Endodermal cell (in vitro differentiated cells): ENCODE data around the gene UROS. TPM values are rescaled to one million over a fixed set of nuclear protein-coding genes. Genes with fewer than 3 reads are reported as not detected.
A peak's percentile ranks its signal among the peaks of the same experiment; 100 is the strongest.

ENCODE experiments used
- DNase-seq: peaks from one replicate; pipeline ENCODE4 v3.0.0-alpha.2; 2017
- H3K27ac ChIP-seq: 2 replicates; pipeline ENCODE4 v1.5.1; 2013; ENCODE audit warnings: mild to moderate bottlenecking, low read depth, low read length, moderate library complexity
- H3K27me3 ChIP-seq: 2 replicates; pipeline ENCODE4 v1.6.1; 2013; ENCODE audit warnings: mild to moderate bottlenecking, low read length, moderate library complexity; ENCODE audit not compliant: insufficient read depth, control insufficient read depth, poor library complexity, severe bottlenecking
- H3K36me3 ChIP-seq: 2 replicates; pipeline ENCODE4 v1.7.0; 2013; ENCODE audit warnings: mild to moderate bottlenecking, low read length, moderate library complexity; ENCODE audit not compliant: control insufficient read depth, insufficient read depth
- H3K4me1 ChIP-seq: one replicate; pipeline ENCODE4 v1.7.0; 2013; ENCODE audit warnings: low read length; ENCODE audit not compliant: control insufficient read depth, insufficient read depth
- H3K4me3 ChIP-seq: 2 replicates; pipeline ENCODE4 v1.5.1; 2013; ENCODE audit warnings: mild to moderate bottlenecking, low read length, moderate library complexity
- H3K9ac ChIP-seq: 2 replicates; pipeline ENCODE4 v1.6.1; 2013; ENCODE audit warnings: mild to moderate bottlenecking, low read length, moderate library complexity; ENCODE audit not compliant: poor library complexity, severe bottlenecking; ENCODE audit errors: extremely low read depth
- H3K9me3 ChIP-seq: 2 replicates; pipeline ENCODE4 v1.6.1; 2013; ENCODE audit warnings: mild to moderate bottlenecking, low read length, moderate library complexity; ENCODE audit not compliant: control insufficient read depth
- H3K27ac Mint-ChIP-seq: 2 replicates; pipeline ENCODE4 v1.8.0; 2020; ENCODE audit warnings: mixed read lengths
- H3K27me3 Mint-ChIP-seq: 2 replicates; pipeline ENCODE4 v1.8.0; 2021; ENCODE audit warnings: mild to moderate bottlenecking, mixed read lengths; ENCODE audit not compliant: insufficient read depth
- H3K36me3 Mint-ChIP-seq: 2 replicates; pipeline ENCODE4 v1.8.0; 2020; ENCODE audit warnings: low read depth, mixed read lengths
- H3K4me1 Mint-ChIP-seq: 2 replicates; pipeline ENCODE4 v1.8.0; 2020; ENCODE audit warnings: mixed read lengths
- H3K4me3 Mint-ChIP-seq: 2 replicates; pipeline ENCODE4 v1.8.0; 2020; ENCODE audit warnings: mild to moderate bottlenecking, moderate library complexity, mixed read lengths
- H3K9me3 Mint-ChIP-seq: 2 replicates; pipeline ENCODE4 v1.8.0; 2020; ENCODE audit warnings: mild to moderate bottlenecking, mixed read lengths
- WGBS, 2 experiments: methylation state at CpG; one replicate each; pipeline versions ENCODE4 v1.1.5 to v1.1.7; 2013; ENCODE audit warnings: missing lambda C conversion rate in 2 of 2, mixed read lengths in 1 of 2; ENCODE audit not compliant: insufficient coverage in 1 of 2, insufficient read length in 1 of 2; 5-methylcytosine and 5-hydroxymethylcytosine counted together
- total RNA-seq, 2 donors: library from RNA; stranded (reverse); fragmentation: NEBNext Ultra II Directional in 1 of 2; extraction: Animal tissue kit (Norgen Biotek cat#: 25700) in 1 of 2; gene quantifications; 2 replicates in 1 of 2; 3 replicates in 1 of 2; pipeline ENCODE4 v1.2.1, GENCODE V29; 2021
- TF ChIP-seq, protein P1 (sequence below): fragments of 200-600 bp; sonication (generic); conservative IDR thresholded peaks from 2 replicates; pipeline ENCODE4 v1.5.0; 2021; ENCODE audit warnings: antibody characterized with exemption, mild to moderate bottlenecking

UROS gene
- total RNA-seq, 2 donors from 2014 or later = 49.2 to 69.4 TPM

DNA sequence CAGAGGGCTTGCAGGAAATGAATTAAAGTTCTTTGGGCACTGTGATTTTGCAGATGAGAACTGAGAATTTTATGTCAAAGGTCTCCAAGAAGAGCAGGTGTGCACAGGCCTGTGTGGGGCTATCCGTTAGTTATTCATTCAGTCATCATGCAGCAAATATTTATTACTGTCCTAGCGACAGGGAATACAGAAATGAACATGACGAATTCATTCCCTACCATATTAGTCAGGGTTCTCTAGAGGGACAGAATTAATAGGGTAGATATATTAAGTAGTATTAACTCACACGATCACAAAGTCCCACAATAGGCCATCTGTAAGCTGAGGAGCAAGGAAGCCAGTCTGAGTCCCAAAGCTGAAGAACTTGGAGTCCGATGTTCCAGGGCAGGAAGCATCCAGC lies 44.5 kb downstream of the UROS start:
- H3K27ac Mint-ChIP-seq = no peak overlapping the region
- H3K4me3 Mint-ChIP-seq = no peak overlapping the region
- no peaks in the 10 kb centered on the region for H3K27me3 ChIP-seq
- no peaks in the 10 kb centered on the region for H3K36me3 Mint-ChIP-seq
- no peaks in the 10 kb centered on the region for H3K36me3 ChIP-seq
- H3K4me3 ChIP-seq = no peak overlapping the region
- H3K27me3 Mint-ChIP-seq = peaks cover 3% of the 10 kb centered on the region
- H3K4me1 ChIP-seq = no peaks in the 10 kb centered on the region
- H3K9me3 ChIP-seq = peaks cover 8% of the 10 kb centered on the region
- DNase-seq = no peak
- TF ChIP-seq, protein P1, sequence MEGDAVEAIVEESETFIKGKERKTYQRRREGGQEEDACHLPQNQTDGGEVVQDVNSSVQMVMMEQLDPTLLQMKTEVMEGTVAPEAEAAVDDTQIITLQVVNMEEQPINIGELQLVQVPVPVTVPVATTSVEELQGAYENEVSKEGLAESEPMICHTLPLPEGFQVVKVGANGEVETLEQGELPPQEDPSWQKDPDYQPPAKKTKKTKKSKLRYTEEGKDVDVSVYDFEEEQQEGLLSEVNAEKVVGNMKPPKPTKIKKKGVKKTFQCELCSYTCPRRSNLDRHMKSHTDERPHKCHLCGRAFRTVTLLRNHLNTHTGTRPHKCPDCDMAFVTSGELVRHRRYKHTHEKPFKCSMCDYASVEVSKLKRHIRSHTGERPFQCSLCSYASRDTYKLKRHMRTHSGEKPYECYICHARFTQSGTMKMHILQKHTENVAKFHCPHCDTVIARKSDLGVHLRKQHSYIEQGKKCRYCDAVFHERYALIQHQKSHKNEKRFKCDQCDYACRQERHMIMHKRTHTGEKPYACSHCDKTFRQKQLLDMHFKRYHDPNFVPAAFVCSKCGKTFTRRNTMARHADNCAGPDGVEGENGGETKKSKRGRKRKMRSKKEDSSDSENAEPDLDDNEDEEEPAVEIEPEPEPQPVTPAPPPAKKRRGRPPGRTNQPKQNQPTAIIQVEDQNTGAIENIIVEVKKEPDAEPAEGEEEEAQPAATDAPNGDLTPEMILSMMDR = no peak
- H3K9ac ChIP-seq = no peak overlapping the region
- 85 to 92% methylated on average over 2 to 3 of the region's 5 CpGs for WGBS, 2 experiments
- peaks cover 8% of the 10 kb centered on the region for H3K9me3 Mint-ChIP-seq
- H3K4me1 Mint-ChIP-seq = no peaks in the 10 kb centered on the region
- H3K27ac ChIP-seq = no peak overlapping the region

DNA sequence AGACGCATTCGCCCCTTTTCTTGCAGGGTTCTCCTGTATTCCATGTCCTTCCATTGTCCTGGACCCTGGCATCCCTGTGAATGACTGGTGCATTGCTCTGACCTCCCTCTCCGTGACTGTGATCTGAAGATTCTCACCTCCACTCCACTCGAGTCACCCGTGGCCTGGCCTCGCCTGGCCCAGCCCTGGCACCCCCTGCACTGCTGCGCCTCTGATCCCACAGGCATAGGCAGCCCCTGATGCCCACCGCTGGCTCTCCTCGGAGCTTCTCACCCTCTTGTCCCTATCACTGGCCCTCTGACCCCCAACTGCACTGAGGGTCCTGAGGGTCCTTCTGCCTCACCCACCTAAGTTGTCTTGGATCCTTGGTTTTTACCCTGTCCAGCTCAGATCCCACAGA lies 45.3 kb downstream of the UROS start:
- Mint-ChIP-seq H3K27me3 (peaks cover 3% of the 10 kb centered on the region), H3K36me3 (no peaks in the 10 kb centered on the region), H3K27ac (no peak overlapping the region), H3K9me3 (peaks cover 8% of the 10 kb centered on the region), H3K4me3 (no peak overlapping the region), H3K4me1 (no peaks in the 10 kb centered on the region)
- no peaks in the 10 kb centered on the region for H3K27me3 ChIP-seq
- 89 to 94% methylated on average over 7 to 9 of the region's 9 CpGs for WGBS, 2 experiments
- no peaks in the 10 kb centered on the region for H3K36me3 ChIP-seq
- TF ChIP-seq, protein P1 = no peak
- DNase-seq = no peak
- H3K4me3 ChIP-seq = no peak overlapping the region
- H3K4me1 ChIP-seq = no peaks in the 10 kb centered on the region
- no peak overlapping the region for H3K9ac ChIP-seq
- no peak overlapping the region for H3K27ac ChIP-seq
- H3K9me3 ChIP-seq = peaks cover 8% of the 10 kb centered on the region

DNA sequence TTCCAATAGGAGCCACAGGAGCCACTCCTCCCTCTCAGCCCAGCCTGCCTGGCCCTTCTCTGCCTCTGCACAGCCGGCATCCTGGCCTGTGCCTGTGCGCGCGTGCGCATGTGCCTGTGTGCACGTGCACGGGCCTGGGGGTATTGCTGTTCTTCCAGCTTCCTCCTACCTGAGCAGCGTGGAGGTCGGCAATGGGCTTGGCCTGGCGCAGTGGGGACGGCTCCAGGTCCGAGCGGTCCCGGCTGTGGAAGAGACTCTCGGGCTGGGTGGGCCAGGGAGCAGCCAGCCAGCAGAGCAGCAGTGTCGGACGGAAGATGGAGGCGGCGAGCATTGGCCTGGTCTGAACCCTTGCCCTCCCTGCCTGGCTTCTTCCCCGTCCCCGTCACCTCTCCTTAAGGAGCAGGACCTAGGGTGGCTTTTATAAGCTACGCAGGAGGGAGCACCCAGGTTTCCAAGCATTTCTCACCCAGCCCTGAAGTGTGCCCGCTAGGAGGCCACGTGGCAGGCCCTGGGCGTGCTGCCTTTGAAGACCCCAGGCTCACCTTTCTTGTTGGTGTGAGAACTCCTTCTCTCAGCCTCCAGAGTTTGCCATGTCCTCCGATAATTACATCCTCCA lies 47.5 kb downstream of the UROS start, which contains the start of gene MMP21:
Gene MMP21 (minus strand): TSS at position 331 of the 616 bp plus-strand sequence. CDS start 0 bp downstream, at position 331.
- no peaks in the 10 kb centered on the region for H3K4me1 Mint-ChIP-seq
- Histone ChIP-seq H3K9me3 (peaks cover 8% of the 10 kb centered on the region), H3K4me3 (no peak within 1 kb of the TSS), H3K27ac (no peak within 1 kb of the TSS), H3K9ac (no peak within 1 kb of the TSS), H3K27me3 (no peaks in the 10 kb centered on the region), H3K4me1 (no peaks in the 10 kb centered on the region), H3K36me3 (no peaks in the 10 kb centered on the region)
- peak; percentile 45 for DNase-seq
- H3K27me3 Mint-ChIP-seq = peaks cover 3% of the 10 kb centered on the region
- 95 to 100% methylated on average over 5 to 26 of the region's 26 CpGs for WGBS, 2 experiments
- TF ChIP-seq, protein P1 = no peak
- no peak within 1 kb of the TSS for H3K27ac Mint-ChIP-seq
- no peak within 1 kb of the TSS for H3K4me3 Mint-ChIP-seq
- no peaks in the 10 kb centered on the region for H3K36me3 Mint-ChIP-seq
- H3K9me3 Mint-ChIP-seq = peaks cover 8% of the 10 kb centered on the region
